ENCODE measurements around the gene PLA2G4C. TPM values are rescaled to one million over a fixed set of nuclear protein-coding genes. Genes with fewer than 3 reads are reported as not detected.

Gene PLA2G4C
- polyA plus RNA-seq, 3 donors = 3.8 to 14.5 (median 8.5) TPM

DNA sequence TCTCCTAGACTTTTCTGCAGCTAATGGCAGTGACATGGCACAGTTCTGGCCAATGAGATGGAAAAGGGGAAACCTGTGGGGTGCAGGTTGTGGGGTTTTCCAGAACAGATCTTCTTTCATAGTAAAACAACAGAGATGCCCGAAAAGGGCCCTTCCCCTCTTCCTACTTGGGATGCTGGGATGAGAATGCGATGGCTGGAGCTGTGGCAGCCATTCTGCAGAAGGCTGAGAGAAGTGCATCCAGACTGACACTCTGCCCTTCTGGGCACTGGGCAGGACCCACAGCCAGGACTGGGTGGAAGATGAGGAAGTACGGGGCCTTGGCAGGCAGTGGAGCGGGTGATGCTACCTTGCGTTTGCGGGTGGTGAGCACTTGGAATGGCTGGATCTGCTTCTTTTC lies 16.9 kb upstream of the PLA2G4C start:
- no peak overlapping the region for H3K9ac ChIP-seq (ENCODE audit: insufficient read depth, low read length, poor library complexity, severe bottlenecking)

DNA sequence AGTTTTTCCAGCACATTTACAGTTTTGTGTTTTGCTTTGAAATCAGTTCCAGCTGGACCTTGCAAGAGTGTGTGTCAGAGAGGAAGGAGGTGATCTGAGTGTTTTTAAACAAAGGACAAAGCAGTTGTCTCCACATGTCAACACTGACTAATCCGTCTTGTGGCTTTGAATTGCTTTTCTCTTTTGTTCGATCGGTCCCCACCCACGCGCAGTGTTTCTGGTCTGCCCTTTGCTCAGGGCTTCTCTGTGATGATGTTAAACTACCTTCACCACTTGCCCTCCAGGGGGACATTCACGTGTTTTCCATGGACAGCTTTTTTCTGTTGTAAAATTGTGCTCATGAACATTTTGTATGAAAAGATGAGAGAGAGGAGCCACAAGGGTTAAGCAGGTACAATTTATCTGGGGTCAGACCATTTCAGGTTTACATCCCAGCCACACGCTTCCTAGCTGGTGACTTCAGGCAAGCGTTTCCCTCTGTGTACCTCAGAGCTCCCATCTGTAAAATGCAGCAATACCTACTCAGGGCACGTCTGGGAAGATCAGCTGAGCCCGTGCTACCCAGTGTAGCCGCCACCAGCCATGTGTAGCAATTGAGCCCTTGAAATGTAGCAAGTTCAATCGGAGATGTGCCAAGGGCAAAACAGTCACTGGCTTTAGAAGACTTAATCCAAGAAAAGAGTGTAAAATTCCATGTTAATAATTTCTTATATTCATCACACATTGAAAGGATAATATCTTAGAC lies 13.5 kb upstream of the PLA2G4C start:
- Mint-ChIP-seq H3K36me3 (peaks cover 58 to 85% of the 10 kb centered on the region in 2 donors), H3K27ac (peak overlapping the region in 1 of 7 donors; percentile 14), H3K4me1 (peaks cover 2% of the 10 kb centered on the region), H3K27me3 (ENCODE audit: low read depth in 3 of 3) (peaks cover 0 to 2% (median 0%) of the 10 kb centered on the region in 3 donors), H3K9me3 (no peaks in the 10 kb centered on the region), H3K4me3 (no peak overlapping the region)
- no peak for DNase-seq
- no peak overlapping the region for H3K4me3 ChIP-seq (replicated peaks in 1 of 3; ENCODE audit: low read depth in 2 of 3, low read length in 3 of 3)
- TF ChIP-seq, protein P1, sequence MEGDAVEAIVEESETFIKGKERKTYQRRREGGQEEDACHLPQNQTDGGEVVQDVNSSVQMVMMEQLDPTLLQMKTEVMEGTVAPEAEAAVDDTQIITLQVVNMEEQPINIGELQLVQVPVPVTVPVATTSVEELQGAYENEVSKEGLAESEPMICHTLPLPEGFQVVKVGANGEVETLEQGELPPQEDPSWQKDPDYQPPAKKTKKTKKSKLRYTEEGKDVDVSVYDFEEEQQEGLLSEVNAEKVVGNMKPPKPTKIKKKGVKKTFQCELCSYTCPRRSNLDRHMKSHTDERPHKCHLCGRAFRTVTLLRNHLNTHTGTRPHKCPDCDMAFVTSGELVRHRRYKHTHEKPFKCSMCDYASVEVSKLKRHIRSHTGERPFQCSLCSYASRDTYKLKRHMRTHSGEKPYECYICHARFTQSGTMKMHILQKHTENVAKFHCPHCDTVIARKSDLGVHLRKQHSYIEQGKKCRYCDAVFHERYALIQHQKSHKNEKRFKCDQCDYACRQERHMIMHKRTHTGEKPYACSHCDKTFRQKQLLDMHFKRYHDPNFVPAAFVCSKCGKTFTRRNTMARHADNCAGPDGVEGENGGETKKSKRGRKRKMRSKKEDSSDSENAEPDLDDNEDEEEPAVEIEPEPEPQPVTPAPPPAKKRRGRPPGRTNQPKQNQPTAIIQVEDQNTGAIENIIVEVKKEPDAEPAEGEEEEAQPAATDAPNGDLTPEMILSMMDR (IDR thresholded peaks at IDR 0.05) = no peak
- 94% methylated on average over 9 of the region's 12 CpGs for WGBS (ENCODE audit: insufficient coverage)
- no peaks in the 10 kb centered on the region for H3K9me3 ChIP-seq (replicated peaks in 1 of 2; ENCODE audit: control insufficient read depth in 1 of 2, insufficient read depth in 1 of 2, low read length in 2 of 2)
- H3K27me3 ChIP-seq (ENCODE audit: control insufficient read depth in 2 of 2, insufficient read depth in 2 of 2, low read length in 2 of 2) = no peaks in the 10 kb centered on the region
- peaks cover 16 to 62% of the 10 kb centered on the region in 2 donors for H3K36me3 ChIP-seq (replicated peaks in 1 of 2; ENCODE audit: control insufficient read depth in 1 of 2, insufficient read depth in 2 of 2, low read length in 2 of 2)
- no peaks in the 10 kb centered on the region for H3K79me2 ChIP-seq (ENCODE audit: insufficient read depth, low read length)
- no peak overlapping the region for H3K27ac ChIP-seq (ENCODE audit: low read depth in 1 of 2, low read length in 2 of 2)
- no peak overlapping the region for H3K4me2 ChIP-seq (replicated peaks; ENCODE audit: extremely low read depth, low read length, poor library complexity, severe bottlenecking)
- intact Hi-C loops (cut with micrococcal nuclease) = no loop called here
- no peaks in the 10 kb centered on the region for H4K20me1 ChIP-seq (ENCODE audit: insufficient read depth, low read length)
- H3K9ac ChIP-seq (ENCODE audit: insufficient read depth, low read length, poor library complexity, severe bottlenecking) = no peak overlapping the region
- H3K4me1 ChIP-seq (ENCODE audit: control insufficient read depth in 1 of 2, insufficient read depth in 2 of 2, low read length in 2 of 2) = no peaks in the 10 kb centered on the region
- H2AFZ ChIP-seq (ENCODE audit: insufficient read depth, low read depth, low read length, poor library complexity, severe bottlenecking) = no peak overlapping the region

More for the DNA sequence above, 16.9 kb upstream of the PLA2G4C start:
- peak overlapping the region in 2 of 7 donors; percentile 14 to 48 for H3K27ac Mint-ChIP-seq
- Histone ChIP-seq H3K4me1 (ENCODE audit: control insufficient read depth in 1 of 2, insufficient read depth in 2 of 2, low read length in 2 of 2) (no peaks in the 10 kb centered on the region), H3K79me2 (ENCODE audit: insufficient read depth, low read length) (no peaks in the 10 kb centered on the region), H3K9me3 (replicated peaks in 1 of 2; ENCODE audit: control insufficient read depth in 1 of 2, insufficient read depth in 1 of 2, low read length in 2 of 2) (no peaks in the 10 kb centered on the region), H3K4me3 (replicated peaks in 1 of 3; ENCODE audit: low read depth in 2 of 3, low read length in 3 of 3) (no peak overlapping the region), H3K4me2 (replicated peaks; ENCODE audit: extremely low read depth, low read length, poor library complexity, severe bottlenecking) (no peak overlapping the region), H2AFZ (ENCODE audit: insufficient read depth, low read depth, low read length, poor library complexity, severe bottlenecking) (no peak overlapping the region), H3K27me3 (ENCODE audit: control insufficient read depth in 2 of 2, insufficient read depth in 2 of 2, low read length in 2 of 2) (no peaks in the 10 kb centered on the region), H3K27ac (ENCODE audit: low read depth in 1 of 2, low read length in 2 of 2) (no peak overlapping the region), H4K20me1 (ENCODE audit: insufficient read depth, low read length) (no peaks in the 10 kb centered on the region), H3K36me3 (replicated peaks in 1 of 2; ENCODE audit: control insufficient read depth in 1 of 2, insufficient read depth in 2 of 2, low read length in 2 of 2) (peaks cover 24 to 61% of the 10 kb centered on the region in 2 donors)
- 92% methylated on average over 2 of the region's 6 CpGs for WGBS (ENCODE audit: insufficient coverage)
- H3K9me3 Mint-ChIP-seq = no peaks in the 10 kb centered on the region
- intact Hi-C loops (cut with micrococcal nuclease) = no loop called here
- DNase-seq = no peak
- no peak overlapping the region for H3K4me3 Mint-ChIP-seq
- TF ChIP-seq, protein P1 (IDR thresholded peaks at IDR 0.05) = no peak
- H3K4me1 Mint-ChIP-seq = no peaks in the 10 kb centered on the region
- H3K27me3 Mint-ChIP-seq (ENCODE audit: low read depth in 3 of 3) = peaks cover 0 to 2% (median 0%) of the 10 kb centered on the region in 3 donors
- H3K36me3 Mint-ChIP-seq = peaks cover 62 to 86% of the 10 kb centered on the region in 2 donors
